WTC11 (cell line): ENCODE data around the gene FANK1. TPM values are rescaled to one million over a fixed set of nuclear protein-coding genes. Genes with fewer than 3 reads are reported as not detected.

Experiments used
- ATAC-seq: fragments of 200-7000 bp; cut with Tn5 transposase; 2 replicates; pipeline ENCODE4 v1.10.0; 2021; ENCODE audit warnings: mild to moderate bottlenecking, moderate library complexity
- CTCF ChIA-PET: fragments of 300-600 bp; sonication (Branson Sonifier 250); formaldehyde crosslinking; loops from one replicate; lab custom pipeline; 2021; ENCODE audit warnings: antibody characterized with exemption; lab: Charles Lee
- POLR2A ChIA-PET: fragments of 350-600 bp; sonication (Branson Sonifier 250); formaldehyde crosslinking; loops from one replicate; lab custom pipeline; 2021; ENCODE audit warnings: antibody characterized with exemption; lab: Charles Lee
- DNase-seq: peaks from one replicate; pipeline ENCODE4 v3.0.0; 2021; ENCODE audit warnings: low spot score
- H3K27ac Mint-ChIP-seq: 2 replicates; pipeline ENCODE4 v1.8.0; 2021; ENCODE audit warnings: mixed read lengths
- H3K27me3 Mint-ChIP-seq: 2 replicates; pipeline ENCODE4 v1.8.0; 2021; ENCODE audit warnings: low read depth, mild to moderate bottlenecking, moderate library complexity, mixed read lengths
- H3K36me3 Mint-ChIP-seq: 2 replicates; pipeline ENCODE4 v1.8.0; 2021; ENCODE audit warnings: mixed read lengths
- H3K4me1 Mint-ChIP-seq: 2 replicates; pipeline ENCODE4 v1.8.0; 2022; ENCODE audit warnings: mixed read lengths
- H3K4me3 Mint-ChIP-seq: 2 replicates; pipeline ENCODE4 v1.8.0; 2021; ENCODE audit warnings: mild to moderate bottlenecking, moderate library complexity, mixed read lengths
- H3K9me3 Mint-ChIP-seq: 2 replicates; pipeline ENCODE4 v1.8.0; 2021; ENCODE audit warnings: mixed read lengths
- AR ChIP-seq: fragments of 250-450 bp; sonication (Bioruptor Pico); IDR thresholded peaks from 2 replicates; pipeline ENCODE4 v1.9.0; 2021; ENCODE audit warnings: mild to moderate bottlenecking
- ATF6 ChIP-seq: sonication (generic); formaldehyde crosslinking; IDR thresholded peaks from 2 replicates; pipeline ENCODE4 v1.8.1; 2023; ENCODE audit warnings: mild to moderate bottlenecking, missing genetic modification reagents
- E2F1 ChIP-seq: sonication (generic); formaldehyde crosslinking; IDR thresholded peaks from 2 replicates; pipeline ENCODE4 v1.8.0; 2022; ENCODE audit warnings: mild to moderate bottlenecking, missing genetic modification reagents
- E2F4 ChIP-seq: sonication (generic); formaldehyde crosslinking; IDR thresholded peaks from 2 replicates; pipeline ENCODE4 v1.8.1; 2022; ENCODE audit warnings: low read depth, mild to moderate bottlenecking, moderate library complexity, missing genetic modification reagents, borderline replicate concordance
- ELF4 ChIP-seq: sonication (generic); formaldehyde crosslinking; IDR thresholded peaks from 2 replicates; pipeline ENCODE4 v1.8.1; 2022; ENCODE audit warnings: low read depth, mild to moderate bottlenecking, moderate library complexity, missing genetic modification reagents
- EMX1 ChIP-seq: fragments of 250-450 bp; sonication (Bioruptor Pico); IDR thresholded peaks from 2 replicates; pipeline ENCODE4 v1.8.0; 2021; ENCODE audit warnings: mild to moderate bottlenecking
- FOXK1 ChIP-seq: sonication (generic); formaldehyde crosslinking; IDR thresholded peaks from 2 replicates; pipeline ENCODE4 v1.8.0; 2022; ENCODE audit warnings: mild to moderate bottlenecking, moderate library complexity, missing genetic modification reagents
- FOXP1 ChIP-seq: sonication (generic); formaldehyde crosslinking; IDR thresholded peaks from 2 replicates; pipeline ENCODE4 v1.8.0; 2022; ENCODE audit warnings: missing genetic modification reagents, mild to moderate bottlenecking, moderate library complexity, borderline replicate concordance
- GABPB1 ChIP-seq: sonication (generic); formaldehyde crosslinking; IDR thresholded peaks from 2 replicates; pipeline ENCODE4 v1.8.1; 2023; ENCODE audit warnings: mild to moderate bottlenecking, missing genetic modification reagents
- IRF2 ChIP-seq: sonication (generic); formaldehyde crosslinking; IDR thresholded peaks from 2 replicates; pipeline ENCODE4 v1.8.0; 2022; ENCODE audit warnings: low read depth, missing genetic modification reagents, borderline replicate concordance
- MAX ChIP-seq: sonication (generic); formaldehyde crosslinking; IDR thresholded peaks from 2 replicates; pipeline ENCODE4 v1.8.0; 2022; ENCODE audit warnings: mild to moderate bottlenecking, missing genetic modification reagents
- PRDM15 ChIP-seq: sonication (generic); formaldehyde crosslinking; IDR thresholded peaks from 2 replicates; pipeline ENCODE4 v1.8.0; 2022; ENCODE audit warnings: missing genetic modification reagents
- RELA ChIP-seq: sonication (generic); formaldehyde crosslinking; IDR thresholded peaks from 2 replicates; pipeline ENCODE4 v1.8.1; 2022; ENCODE audit warnings: missing genetic modification reagents, mild to moderate bottlenecking, borderline replicate concordance
- RORB ChIP-seq: fragments of 250-450 bp; sonication (Bioruptor Pico); IDR thresholded peaks from 2 replicates; pipeline ENCODE4 v1.9.0; 2021; ENCODE audit warnings: mild to moderate bottlenecking
- TEAD4 ChIP-seq: sonication (generic); formaldehyde crosslinking; IDR thresholded peaks from 2 replicates; pipeline ENCODE4 v1.8.0; 2022; ENCODE audit warnings: mild to moderate bottlenecking, missing genetic modification reagents
- ZBTB21 ChIP-seq: sonication (generic); formaldehyde crosslinking; IDR thresholded peaks from 2 replicates; pipeline ENCODE4 v1.8.1; 2023; ENCODE audit warnings: mild to moderate bottlenecking, missing genetic modification reagents, borderline replicate concordance
- ZNF232 ChIP-seq: sonication (generic); formaldehyde crosslinking; IDR thresholded peaks from 2 replicates; pipeline ENCODE4 v1.8.0; 2022; ENCODE audit warnings: mild to moderate bottlenecking, missing genetic modification reagents
- ZNF423 ChIP-seq: fragments of 250-450 bp; sonication (Bioruptor Pico); IDR thresholded peaks from 2 replicates; pipeline ENCODE4 v2.1.2; 2022; ENCODE audit warnings: mild to moderate bottlenecking, moderate library complexity
- total RNA-seq: library from RNA; stranded (reverse); gene quantifications from 3 replicates; pipeline ENCODE4 v1.2.3, GENCODE V29; 2021

The FANK1 gene
- total RNA-seq, 1 experiment from 2014 or later = 3.4 TPM

- H3K27ac Mint-ChIP-seq = no peak overlapping the region
- TF ChIP-seq GABPB1 (CRISPR knock-in tag) (no peak), ZNF423 (CRISPR knock-in tag) (no peak), ATF6 (CRISPR knock-in tag) (no peak), IRF2 (no peak), E2F4 (CRISPR knock-in tag) (no peak), MAX (CRISPR knock-in tag) (no peak)
- no peak overlapping the region for H3K4me3 Mint-ChIP-seq
- CTCF ChIA-PET = no interaction called here
- no peak for ATAC-seq
- no peaks in the 10 kb centered on the region for H3K27me3 Mint-ChIP-seq
- H3K36me3 Mint-ChIP-seq = peaks cover 6% of the 10 kb centered on the region; the same call in 1 of the 2 replicates
- no peak for DNase-seq
- POLR2A ChIA-PET = no interaction called here
- H3K4me1 Mint-ChIP-seq = no peaks in the 10 kb centered on the region
- no peaks in the 10 kb centered on the region for H3K9me3 Mint-ChIP-seq
Measured at GRCh38 chr10:125865120-125865519, 31.2 kb upstream of the FANK1 start.

GRCh38 chr10:125866421-125867029 is 29.8 kb upstream of the FANK1 start:
- no peak for ATAC-seq
- ChIA-PET POLR2A (no interaction called here), CTCF (interaction anchor here (1.3 kb wide), 1 partner anchor 110 kb away, joined by 5 read pairs; no protein-coding TSS in a partner anchor)

More at GRCh38 chr10:125866421-125867029, 29.8 kb upstream of the FANK1 start:
- no peak overlapping the region for H3K4me3 Mint-ChIP-seq
- no peak for TF ChIP-seq FOXK1
- no peak for TF ChIP-seq FOXP1 (CRISPR knock-in tag)
- TF ChIP-seq ZBTB21 = no peak
- TF ChIP-seq ELF4 = no peak
- no peak for TF ChIP-seq RORB
- TF ChIP-seq PRDM15 (CRISPR knock-in tag) = no peak
- no peak for TF ChIP-seq EMX1 (CRISPR knock-in tag)
- no peak for TF ChIP-seq TEAD4 (CRISPR knock-in tag)
- no peak for TF ChIP-seq AR
- TF ChIP-seq RELA (CRISPR knock-in tag) = no peak
- no peak for TF ChIP-seq E2F1 (CRISPR knock-in tag)
- no peak for TF ChIP-seq ATF6 (CRISPR knock-in tag)
- no peak for TF ChIP-seq ZNF232 (CRISPR knock-in tag)
- H3K27me3 Mint-ChIP-seq = no peaks in the 10 kb centered on the region
- H3K36me3 Mint-ChIP-seq = peaks cover 6% of the 10 kb centered on the region; the same call in 1 of the 2 replicates
- no peak overlapping the region for H3K27ac Mint-ChIP-seq
- H3K4me1 Mint-ChIP-seq = no peaks in the 10 kb centered on the region
- DNase-seq = no peak
- no peaks in the 10 kb centered on the region for H3K9me3 Mint-ChIP-seq
